Amniotic epithelial cell (primary cell): ENCODE measurements around the gene SMIM38.

Experiments used
- DNase-seq: peaks from one replicate; pipeline ENCODE4 v3.0.0-alpha.2; 2010; ENCODE audit warnings: low read depth

Gene SMIM38

GRCh38 chr11:69180726-69181125, 25.0 kb downstream of the SMIM38 start:
- no peak for DNase-seq

DNA sequence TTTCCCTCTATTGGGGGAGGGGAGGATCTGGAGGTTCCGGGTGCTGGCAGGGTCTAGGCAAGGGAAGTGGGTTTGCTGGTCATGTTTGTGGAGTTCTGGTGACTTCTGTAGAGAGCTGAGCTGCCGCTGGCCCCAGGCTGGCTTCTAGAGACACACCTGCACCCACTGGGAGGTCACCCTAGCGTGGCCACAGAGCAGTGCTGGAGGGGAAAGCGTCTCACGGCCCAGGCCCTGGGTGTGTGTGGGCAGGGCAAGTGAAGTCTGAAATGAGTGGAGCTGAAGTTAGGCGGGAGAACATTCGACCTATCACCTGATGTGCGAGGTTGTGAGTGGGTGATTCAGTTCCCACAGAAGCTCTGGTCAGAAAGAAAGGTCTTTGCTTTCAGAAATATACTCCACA, 27.9 kb downstream of the SMIM38 start:
- DNase-seq = no peak

- DNase-seq = no peak
Observed at GRCh38 chr11:69186316-69187260, 30.9 kb downstream of the SMIM38 start.

- no peak for DNase-seq
Observed at GRCh38 chr11:69187540-69188065, 31.9 kb downstream of the SMIM38 start.

GRCh38 chr11:69189059-69189458, 33.3 kb downstream of the SMIM38 start:
- no peak for DNase-seq

- no peak for DNase-seq
Observed at GRCh38 chr11:69190796-69191536, 35.2 kb downstream of the SMIM38 start.

DNA sequence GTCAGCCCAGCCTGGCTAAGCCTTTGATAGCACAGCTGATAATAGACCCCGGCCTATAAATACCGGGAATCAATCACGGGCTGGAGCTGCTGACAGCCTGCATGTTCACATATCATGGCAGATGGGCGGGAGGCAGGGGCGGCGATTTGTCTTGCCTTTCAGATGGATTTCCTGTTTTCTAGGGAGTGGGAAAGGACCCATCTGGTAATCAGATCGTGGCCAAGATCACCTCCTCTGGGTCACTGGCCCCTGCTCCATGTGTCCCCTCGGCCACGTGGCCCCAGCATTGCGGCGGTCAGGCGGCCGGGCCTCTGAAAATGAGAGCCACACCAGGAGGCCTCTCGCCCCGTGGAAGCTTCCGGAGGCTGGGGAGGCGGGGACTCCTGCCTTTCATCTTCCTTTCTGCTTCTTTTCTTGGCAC, 36.6 kb downstream of the SMIM38 start:
- DNase-seq = no peak

- no peak for DNase-seq
Observed at GRCh38 chr11:69193151-69193550, 37.4 kb downstream of the SMIM38 start.

DNA sequence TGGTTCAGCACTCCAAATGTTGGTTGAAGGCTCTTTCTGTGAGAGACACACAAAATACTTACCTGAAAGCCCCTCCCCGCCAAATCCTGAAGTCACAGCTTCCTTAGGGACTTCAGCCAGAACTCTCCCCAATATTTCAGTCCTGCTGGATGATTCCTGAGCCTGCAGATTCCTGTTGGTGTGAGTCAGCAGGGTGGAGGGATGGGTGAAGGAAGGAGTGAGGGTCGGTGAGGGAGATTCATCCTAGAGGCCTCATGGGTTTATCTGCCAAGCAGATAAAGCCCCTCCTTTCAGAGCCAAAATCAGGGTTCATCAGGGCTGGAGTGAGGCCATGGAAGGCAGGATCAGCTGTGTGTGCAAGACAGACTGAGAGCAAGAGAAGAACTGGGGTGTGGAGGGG, 37.9 kb downstream of the SMIM38 start:
- DNase-seq = no peak

GRCh38 chr11:69194396-69194795, 38.7 kb downstream of the SMIM38 start:
- DNase-seq = no peak

DNA sequence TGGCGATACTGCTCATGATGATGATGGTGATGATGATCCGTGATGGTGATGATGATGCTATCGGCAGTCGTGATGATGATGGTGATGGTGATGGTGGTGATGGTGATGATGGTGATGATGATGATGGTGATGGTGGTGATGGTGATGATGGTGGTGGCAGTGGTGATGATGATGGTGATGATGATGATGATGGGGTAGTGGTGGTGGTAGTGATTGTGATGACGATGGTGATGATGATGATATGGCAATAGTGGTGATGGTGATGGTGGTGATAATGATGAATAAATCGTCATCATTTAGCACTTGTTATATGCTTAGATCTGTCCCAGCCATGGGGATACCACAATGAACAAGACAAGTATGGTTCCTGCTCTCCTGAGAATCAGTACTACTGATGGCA, 39.2 kb downstream of the SMIM38 start:
- DNase-seq = no peak

- no peak for DNase-seq
Observed at GRCh38 chr11:69195824-69196782, 40.4 kb downstream of the SMIM38 start.

- DNase-seq = no peak
Observed at GRCh38 chr11:69196783-69197169, 41.0 kb downstream of the SMIM38 start.

- no peak for DNase-seq
Observed at GRCh38 chr11:69198891-69199582, 43.3 kb downstream of the SMIM38 start.

DNA sequence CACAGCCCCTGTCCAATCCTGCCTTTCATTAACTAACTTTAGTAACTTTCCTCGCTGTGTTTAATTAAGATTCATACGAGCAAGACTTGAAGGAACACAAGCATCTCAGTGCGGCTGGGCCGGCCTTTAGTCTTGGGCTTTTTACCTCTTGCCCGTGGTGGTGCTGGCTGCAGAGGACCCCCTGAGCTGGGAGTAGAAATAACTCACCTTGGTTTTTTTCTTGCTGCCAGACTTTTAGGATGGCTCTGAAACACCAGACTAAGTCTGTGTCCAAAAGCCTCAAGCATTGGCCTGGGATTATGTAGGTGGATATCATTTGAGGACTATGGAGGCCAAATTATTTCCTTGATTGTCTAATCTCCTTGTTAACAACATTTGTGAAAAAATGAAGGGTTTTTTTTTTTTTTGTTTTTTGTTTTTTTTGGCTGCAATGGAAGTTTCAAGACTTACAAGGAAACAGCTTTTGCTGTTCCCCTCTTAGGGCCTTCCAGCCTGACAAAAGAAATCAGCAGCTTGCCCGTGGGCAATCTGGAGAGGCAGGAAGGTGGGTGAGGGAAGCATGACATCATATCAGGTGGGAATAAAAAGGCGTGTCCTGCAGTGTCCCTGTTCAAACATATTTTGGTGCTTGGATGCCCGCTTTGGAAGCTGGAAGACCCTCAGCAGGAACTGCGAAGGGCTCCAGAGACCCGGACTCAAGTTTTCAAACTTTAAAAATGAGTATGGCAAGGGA, 44.0 kb downstream of the SMIM38 start:
- DNase-seq = no peak

- no peak for DNase-seq
Observed at GRCh38 chr11:69200331-69201065, 44.8 kb downstream of the SMIM38 start.

DNA sequence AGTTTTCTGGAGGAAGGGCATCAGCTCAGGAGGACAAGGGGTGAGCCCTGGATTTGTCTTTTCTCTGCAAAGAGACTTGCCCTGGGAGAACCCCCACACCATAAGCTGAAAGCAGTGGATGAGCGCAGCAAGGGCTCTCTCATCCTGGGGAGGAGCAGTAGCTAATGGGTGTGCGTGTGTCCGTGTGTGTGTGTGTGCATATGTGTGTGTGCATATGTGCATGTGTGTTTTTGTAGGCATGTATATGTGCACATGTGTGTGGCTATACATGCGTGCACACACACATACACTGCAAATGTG, 45.3 kb downstream of the SMIM38 start:
- no peak for DNase-seq

- DNase-seq = no peak
Observed at GRCh38 chr11:69201764-69202370, 46.1 kb downstream of the SMIM38 start.

- DNase-seq = no peak
Observed at GRCh38 chr11:69202511-69203221, 46.9 kb downstream of the SMIM38 start.
